Osteoblast (primary cell): ENCODE measurements around the gene SAMM50. TPM values are rescaled to one million over a fixed set of nuclear protein-coding genes. Genes with fewer than 3 reads are reported as not detected.
A peak's percentile ranks its signal among the peaks of the same experiment; 100 is the strongest.

Experiments used
- DNase-seq: peaks from one replicate; pipeline ENCODE4 v3.0.0; 2011; ENCODE audit warnings: low spot score, mixed read lengths; ENCODE audit not compliant: insufficient read length; ENCODE audit errors: missing footprints
- H2AFZ ChIP-seq: 2 replicates; pipeline ENCODE4 v1.6.0; 2011; ENCODE audit warnings: mild to moderate bottlenecking, low read length
- H3K27ac ChIP-seq: 2 replicates; pipeline ENCODE4 v1.5.1; 2011; ENCODE audit warnings: mild to moderate bottlenecking, low read depth, low read length, moderate library complexity
- H3K27me3 ChIP-seq: 2 replicates; pipeline ENCODE4 v1.6.0; 2012; ENCODE audit warnings: mild to moderate bottlenecking, control low read depth, inconsistent platforms, low read length, moderate library complexity; ENCODE audit not compliant: insufficient read depth
- H3K36me3 ChIP-seq: 2 replicates; pipeline ENCODE4 v1.5.1; 2011; ENCODE audit warnings: mild to moderate bottlenecking, low read length, control low read depth, moderate library complexity; ENCODE audit not compliant: insufficient read depth
- H3K4me1 ChIP-seq: 2 replicates; pipeline ENCODE4 v1.5.1; 2011; ENCODE audit warnings: mild to moderate bottlenecking, low read length, control low read depth, moderate library complexity; ENCODE audit not compliant: insufficient read depth
- H3K4me2 ChIP-seq: 2 replicates; pipeline ENCODE4 v1.6.0; 2011; ENCODE audit warnings: mild to moderate bottlenecking, low read length; ENCODE audit not compliant: insufficient read depth
- H3K4me3 ChIP-seq: fragments of 200-600 bp; sonication (generic); 3 replicates; pipeline ENCODE4 v1.5.1; 2012; ENCODE audit warnings: mild to moderate bottlenecking, low read length, inconsistent platforms; ENCODE audit not compliant: insufficient read depth
- H3K79me2 ChIP-seq: 2 replicates; pipeline ENCODE4 v1.6.0; 2012; ENCODE audit warnings: mild to moderate bottlenecking, low read length, control low read depth, inconsistent platforms; ENCODE audit not compliant: insufficient read depth
- H3K9me3 ChIP-seq: 2 replicates; pipeline ENCODE4 v1.5.1; 2011; ENCODE audit warnings: low read depth, low read length, control low read depth
- H4K20me1 ChIP-seq: 2 replicates; pipeline ENCODE4 v1.6.0; 2012; ENCODE audit warnings: mild to moderate bottlenecking, low read length, control low read depth; ENCODE audit not compliant: insufficient read depth
- total RNA-seq: library from RNA; depleted of rRNA; stranded (reverse); fragments of >200 nt; gene quantifications from 2 replicates; pipeline ENCODE4 v1.2.3, GENCODE V29; 2012
- TF ChIP-seq, protein P1 (sequence below): IDR thresholded peaks from 2 replicates; pipeline ENCODE4 v1.5.1; 2011; ENCODE audit warnings: mild to moderate bottlenecking, low read depth, low read length, moderate library complexity; ENCODE audit errors: extremely low read depth

Gene SAMM50
- total RNA-seq, 1 donor = 36.6 TPM

DNA sequence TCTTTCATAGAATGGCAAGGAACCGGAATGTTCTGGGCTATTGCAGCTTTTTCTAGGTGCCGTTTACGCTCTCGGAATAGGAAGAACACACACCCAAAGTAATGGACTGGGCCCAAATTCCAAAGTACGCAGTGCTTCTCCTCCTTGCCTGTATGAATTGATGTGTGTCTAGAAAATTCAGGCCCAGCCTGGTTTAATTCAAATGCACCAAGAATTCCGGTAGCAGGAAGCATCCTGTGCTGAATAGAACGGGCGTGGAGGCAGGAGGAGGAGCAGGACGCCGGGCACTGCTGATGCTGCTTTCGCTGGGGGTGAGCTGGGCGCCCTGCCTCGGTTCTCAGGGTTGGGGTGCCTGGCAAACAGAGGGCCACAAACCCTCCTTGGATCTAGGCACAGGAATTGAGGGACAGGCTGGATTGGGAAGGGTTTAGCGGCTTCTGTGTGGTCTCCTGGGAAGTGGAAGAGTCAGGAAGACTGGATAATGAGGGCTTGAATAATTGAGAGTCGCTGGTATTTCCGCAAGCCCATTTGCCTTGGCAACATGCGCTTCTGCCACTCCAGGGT is 70.9 kb downstream of the SAMM50 start:
- no peaks in the 10 kb centered on the region for H3K9me3 ChIP-seq
- TF ChIP-seq, protein P1, sequence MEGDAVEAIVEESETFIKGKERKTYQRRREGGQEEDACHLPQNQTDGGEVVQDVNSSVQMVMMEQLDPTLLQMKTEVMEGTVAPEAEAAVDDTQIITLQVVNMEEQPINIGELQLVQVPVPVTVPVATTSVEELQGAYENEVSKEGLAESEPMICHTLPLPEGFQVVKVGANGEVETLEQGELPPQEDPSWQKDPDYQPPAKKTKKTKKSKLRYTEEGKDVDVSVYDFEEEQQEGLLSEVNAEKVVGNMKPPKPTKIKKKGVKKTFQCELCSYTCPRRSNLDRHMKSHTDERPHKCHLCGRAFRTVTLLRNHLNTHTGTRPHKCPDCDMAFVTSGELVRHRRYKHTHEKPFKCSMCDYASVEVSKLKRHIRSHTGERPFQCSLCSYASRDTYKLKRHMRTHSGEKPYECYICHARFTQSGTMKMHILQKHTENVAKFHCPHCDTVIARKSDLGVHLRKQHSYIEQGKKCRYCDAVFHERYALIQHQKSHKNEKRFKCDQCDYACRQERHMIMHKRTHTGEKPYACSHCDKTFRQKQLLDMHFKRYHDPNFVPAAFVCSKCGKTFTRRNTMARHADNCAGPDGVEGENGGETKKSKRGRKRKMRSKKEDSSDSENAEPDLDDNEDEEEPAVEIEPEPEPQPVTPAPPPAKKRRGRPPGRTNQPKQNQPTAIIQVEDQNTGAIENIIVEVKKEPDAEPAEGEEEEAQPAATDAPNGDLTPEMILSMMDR = no peak
- no peaks in the 10 kb centered on the region for H3K27me3 ChIP-seq
- H2AFZ ChIP-seq = no peak overlapping the region
- H3K4me1 ChIP-seq = peaks cover 23% of the 10 kb centered on the region
- peak overlapping the region; percentile 12 for H3K27ac ChIP-seq
- DNase-seq = peak; percentile 74
- peaks cover 2% of the 10 kb centered on the region for H4K20me1 ChIP-seq
- peaks cover 60% of the 10 kb centered on the region for H3K79me2 ChIP-seq
- no peak overlapping the region for H3K4me3 ChIP-seq
- H3K4me2 ChIP-seq = no peak overlapping the region
- H3K36me3 ChIP-seq = no peaks in the 10 kb centered on the region

DNA sequence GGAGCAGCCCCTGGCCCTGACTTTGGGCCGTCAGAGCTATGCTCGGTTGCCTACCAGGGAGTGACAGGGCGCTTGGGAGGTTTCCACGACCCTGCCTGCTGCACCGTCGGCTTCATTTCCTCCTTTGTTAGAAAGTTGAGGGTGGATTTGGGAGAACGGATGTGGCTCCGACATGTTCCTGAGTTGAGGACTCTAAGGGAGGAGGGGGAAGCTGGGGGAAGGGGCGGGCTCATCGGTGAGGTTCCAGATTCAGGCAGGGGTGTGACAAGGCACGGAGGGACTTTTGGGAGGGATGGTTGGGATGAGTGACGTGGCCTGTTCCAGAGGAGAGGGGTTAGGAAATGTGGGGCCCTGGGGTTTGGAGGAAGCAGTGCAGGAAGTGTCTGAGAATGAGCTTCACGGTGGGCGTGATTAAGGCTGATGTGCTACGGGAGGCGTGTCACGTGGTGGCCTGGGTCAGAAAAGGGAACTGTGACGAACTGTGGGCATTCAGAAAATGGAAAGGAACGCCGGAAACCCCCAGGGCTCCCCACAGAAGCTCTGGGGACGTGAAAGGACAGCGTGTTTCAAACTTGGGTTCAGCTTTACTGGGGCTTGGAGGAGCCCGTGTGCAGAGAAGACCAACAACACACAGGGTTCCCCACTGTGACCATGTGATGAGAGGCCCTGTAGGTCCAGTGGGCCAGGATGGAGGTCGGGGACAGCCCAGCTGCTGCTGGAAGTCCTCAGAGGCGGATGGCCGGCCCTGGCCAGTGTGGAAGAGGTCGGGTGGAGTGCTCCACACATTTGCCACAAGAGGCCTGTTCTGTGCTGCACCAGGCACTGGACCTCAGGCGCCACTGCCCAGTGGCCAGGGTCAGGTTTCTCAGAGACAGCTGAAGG is 71.6 kb downstream of the SAMM50 start:
- Histone ChIP-seq H3K79me2 (peaks cover 68% of the 10 kb centered on the region), H3K4me1 (peaks cover 17% of the 10 kb centered on the region), H3K27me3 (no peaks in the 10 kb centered on the region), H3K36me3 (no peaks in the 10 kb centered on the region), H3K4me2 (no peak overlapping the region), H4K20me1 (peaks cover 4% of the 10 kb centered on the region), H3K27ac (peak overlapping the region; percentile 51), H3K9me3 (no peaks in the 10 kb centered on the region), H2AFZ (no peak overlapping the region), H3K4me3 (no peak overlapping the region)
- DNase-seq = peak; percentile 68
- TF ChIP-seq, protein P1 = no peak

DNA sequence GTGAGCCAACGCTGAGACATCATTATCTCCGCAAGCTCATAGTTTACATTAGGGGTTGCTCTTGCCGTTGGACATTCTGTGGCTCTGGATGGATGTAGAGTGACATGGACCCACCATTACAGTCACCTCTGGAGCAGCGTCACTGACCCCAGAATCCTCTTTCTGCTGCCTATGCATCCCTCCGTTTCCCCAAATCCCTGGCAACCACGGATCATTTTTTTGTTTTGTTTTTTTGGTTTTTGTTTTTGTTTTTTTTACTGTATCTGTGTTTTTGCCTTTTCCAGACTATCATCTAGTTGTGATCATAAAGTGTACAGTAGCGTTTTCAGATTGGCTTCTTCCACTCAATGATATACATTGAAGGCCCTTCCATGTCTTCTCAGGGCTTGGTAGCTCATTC is 72.8 kb downstream of the SAMM50 start:
- DNase-seq = no peak
- peaks cover 69% of the 10 kb centered on the region for H3K79me2 ChIP-seq

More for the DNA sequence above, 72.8 kb downstream of the SAMM50 start:
- Histone ChIP-seq H3K4me3 (no peak overlapping the region), H3K27me3 (no peaks in the 10 kb centered on the region), H3K4me2 (no peak overlapping the region), H4K20me1 (peaks cover 8% of the 10 kb centered on the region), H3K9me3 (peaks cover 2% of the 10 kb centered on the region), H3K4me1 (peaks cover 9% of the 10 kb centered on the region), H3K36me3 (no peaks in the 10 kb centered on the region), H3K27ac (no peak overlapping the region), H2AFZ (no peak overlapping the region)
- TF ChIP-seq, protein P1 = no peak
